Testis (tissue), 3 donors: Measurements from ENCODE around the gene NPSR1. TPM values are rescaled to one million over a fixed set of nuclear protein-coding genes. Genes with fewer than 3 reads are reported as not detected.

Experiments
- DNase-seq: peaks from one replicate; pipeline ENCODE4 v3.0.0-alpha.2; 2019
- H3K27ac ChIP-seq, 2 donors: fragments of 200-600 bp; sonication (generic); one replicate each; pipeline ENCODE4 v1.5.1; 2019
- H3K27me3 ChIP-seq: fragments of 200-600 bp; sonication (generic); one replicate; pipeline ENCODE4 v1.5.1; 2019
- H3K36me3 ChIP-seq: fragments of 200-600 bp; sonication (generic); one replicate; pipeline ENCODE4 v1.5.1; 2017; ENCODE audit warnings: low read depth; ENCODE audit errors: missing control alignments
- H3K4me1 ChIP-seq: fragments of 200-600 bp; sonication (generic); one replicate; pipeline ENCODE4 v1.5.1; 2019
- H3K4me3 ChIP-seq, 2 donors: fragments of 200-600 bp; sonication (generic); one replicate each; pipeline ENCODE4 v1.5.1; 2017 to 2019
- H3K9me3 ChIP-seq: fragments of 200-600 bp; sonication (generic); one replicate; pipeline ENCODE4 v1.5.1; 2017
- CTCF ChIP-seq, 3 experiments: fragments of 450-650 bp in 2 of 3; fragments of 200-600 bp in 1 of 3; sonication (generic) in 1 of 3; IDR thresholded peaks; one replicate each; pipeline ENCODE4 v1.5.1; 2016 to 2019; ENCODE audit warnings: antibody characterized with exemption in 3 of 3, mild to moderate bottlenecking in 2 of 3, moderate library complexity in 1 of 3
- POLR2A ChIP-seq: fragments of 450-650 bp; IDR thresholded peaks from one replicate; pipeline ENCODE4 v1.6.1; 2017; ENCODE audit warnings: antibody characterized with exemption, mild to moderate bottlenecking, moderate library complexity
- WGBS, 2 donors: methylation state at CpG; one replicate each; pipeline ENCODE4 v1.1.5; 2018; 5-methylcytosine and 5-hydroxymethylcytosine counted together
- intact Hi-C: fragments of 100-400 bp; cut with DNase I; formaldehyde crosslinking; loops from one replicate; pipeline ENCODE4 v1.15.1; 2023; ENCODE audit warnings: low total_unique reads
- polyA plus RNA-seq: library from polyadenylated mRNA; stranded (reverse); fragments of 350-450 nt; fragmentation: Illumina TruSeq; extraction: RNeasy Lipid Tissue Mini Kit (QIAGEN cat#74804); gene quantifications from one replicate; pipeline ENCODE4 v1.2.3, GENCODE V29; 2014; ENCODE audit warnings: low read depth, low replicate concordance; ENCODE audit not compliant: insufficient read depth
- total RNA-seq, 2 donors: library from RNA; depleted of rRNA; stranded (reverse); fragments of >200 nt; gene quantifications; one replicate each; pipeline ENCODE4 v1.2.3, GENCODE V29; 2016

Gene NPSR1
- total and polyA plus RNA-seq, 3 donors from 2014 or later = 0.25 to 0.54 TPM; not detected in 1

GRCh38 chr7:34756025-34756437 is 98.0 kb downstream of the NPSR1 start:
- no peaks in the 10 kb centered on the region for H3K36me3 ChIP-seq
- H3K27ac ChIP-seq = no peak overlapping the region
- H3K27me3 ChIP-seq = no peaks in the 10 kb centered on the region
- no peaks in the 10 kb centered on the region for H3K4me1 ChIP-seq
- no peak for TF ChIP-seq POLR2A
- TF ChIP-seq CTCF (IDR thresholded peaks at IDR 0.05) = no peak
- H3K9me3 ChIP-seq = no peaks in the 10 kb centered on the region
- DNase-seq = no peak
- WGBS, 2 donors = 45 to 55% methylated on average over 4 of the region's 4 CpGs
- H3K4me3 ChIP-seq = no peak overlapping the region
- intact Hi-C loops = no loop called here

- H3K9me3 ChIP-seq = no peaks in the 10 kb centered on the region
- no peaks in the 10 kb centered on the region for H3K36me3 ChIP-seq
- H3K27me3 ChIP-seq = no peaks in the 10 kb centered on the region
- no peak overlapping the region for H3K4me3 ChIP-seq
- TF ChIP-seq CTCF (IDR thresholded peaks at IDR 0.05) (no peak), POLR2A (no peak)
- WGBS, 2 donors = 91 to 95% methylated on average over 5 of the region's 5 CpGs
- H3K27ac ChIP-seq = no peak overlapping the region
- no peak for DNase-seq
- no peaks in the 10 kb centered on the region for H3K4me1 ChIP-seq
- intact Hi-C loops = no loop called here
Measured at GRCh38 chr7:34756691-34757090, 98.7 kb downstream of the NPSR1 start.

GRCh38 chr7:34757570-34758110 is 99.6 kb downstream of the NPSR1 start:
- Histone ChIP-seq H3K9me3 (no peaks in the 10 kb centered on the region), H3K27me3 (no peaks in the 10 kb centered on the region), H3K4me1 (no peaks in the 10 kb centered on the region), H3K4me3 (no peak overlapping the region), H3K36me3 (no peaks in the 10 kb centered on the region), H3K27ac (no peak overlapping the region)
- no peak for DNase-seq
- WGBS, 2 donors = 70 to 83% methylated on average over 5 of the region's 5 CpGs
- TF ChIP-seq POLR2A (no peak), CTCF (IDR thresholded peaks at IDR 0.05) (no peak)
- intact Hi-C loops = no loop called here

- Histone ChIP-seq H3K27me3 (no peaks in the 10 kb centered on the region), H3K27ac (no peak overlapping the region), H3K4me3 (no peak overlapping the region), H3K36me3 (no peaks in the 10 kb centered on the region), H3K9me3 (no peaks in the 10 kb centered on the region), H3K4me1 (no peaks in the 10 kb centered on the region)
- TF ChIP-seq CTCF (IDR thresholded peaks at IDR 0.05) (no peak), POLR2A (no peak)
- WGBS, 2 donors = 82 to 89% methylated on average over 1 of the region's 1 CpG
- DNase-seq = no peak
- intact Hi-C loops = no loop called here
Measured at GRCh38 chr7:34758111-34758601, 100.1 kb downstream of the NPSR1 start.

- intact Hi-C loops = no loop called here
- WGBS, 2 donors = 72 to 89% methylated on average over 2 to 3 of the region's 3 CpGs
- H3K27ac ChIP-seq = no peak overlapping the region
- no peak for DNase-seq
- H3K4me3 ChIP-seq = no peak overlapping the region
- no peaks in the 10 kb centered on the region for H3K27me3 ChIP-seq
- H3K4me1 ChIP-seq = no peaks in the 10 kb centered on the region
- no peaks in the 10 kb centered on the region for H3K9me3 ChIP-seq
- peak; percentile 20 to 50 (median 48) for TF ChIP-seq CTCF (IDR thresholded peaks at IDR 0.05)
- TF ChIP-seq POLR2A = no peak
- no peaks in the 10 kb centered on the region for H3K36me3 ChIP-seq
Measured at GRCh38 chr7:34759477-34760125, 101.6 kb downstream of the NPSR1 start.
